Tibial artery (tissue), 4 donors: ENCODE measurements around the gene MTHFSD.
A peak's percentile ranks its signal among the peaks of the same experiment; 100 is the strongest.

Experiments
- DNase-seq, 2 donors: peaks; one replicate each; pipeline ENCODE4 v3.0.0-alpha.2; 2019
- H3K27ac ChIP-seq, 2 donors: fragments of 200-600 bp; sonication (generic) in 1 of 2; 1 replicate in 1 of 2; 2 replicates in 1 of 2; pipeline ENCODE4 v1.5.1; 2018 to 2019; ENCODE audit warnings: mild to moderate bottlenecking in 1 of 2
- H3K27me3 ChIP-seq, 2 donors: fragments of 200-600 bp; sonication (generic) in 1 of 2; one replicate each; pipeline versions ENCODE4 v1.5.1 to v1.6.0; 2016 to 2019
- H3K36me3 ChIP-seq, 3 donors: fragments of 200-600 bp; sonication (generic) in 2 of 3; one replicate each; pipeline ENCODE4 v1.5.1; 2016 to 2019; ENCODE audit warnings: mild to moderate bottlenecking in 2 of 3
- H3K4me1 ChIP-seq, 4 donors: fragments of 200-600 bp; sonication (generic) in 2 of 4; 1 replicate in 3 of 4; 2 replicates in 1 of 4; pipeline ENCODE4 v1.5.1; 2016 to 2019
- H3K4me3 ChIP-seq, 2 donors: fragments of 200-600 bp; sonication (generic) in 1 of 2; 1 replicate in 1 of 2; 2 replicates in 1 of 2; pipeline ENCODE4 v1.5.1; 2018 to 2019; ENCODE audit warnings: mild to moderate bottlenecking in 2 of 2
- H3K9me3 ChIP-seq, 3 donors: fragments of 200-600 bp; sonication (generic) in 1 of 3; one replicate each; pipeline ENCODE4 v1.5.1; 2016 to 2019
- CTCF ChIP-seq, 2 experiments: fragments of 200-600 bp in 1 of 2; fragments of 450-650 bp in 1 of 2; IDR thresholded peaks; one replicate each; pipeline ENCODE4 v1.5.1; 2017 to 2019; ENCODE audit warnings: antibody characterized with exemption in 2 of 2, mild to moderate bottlenecking in 1 of 2, moderate library complexity in 1 of 2
- intact Hi-C: fragments of 100-400 bp; cut with DNase I; formaldehyde crosslinking; loops from one replicate; pipeline ENCODE4 v1.15.0; 2023; ENCODE audit warnings: low total_unique reads

Gene MTHFSD

GRCh38 chr16:86531641-86532525, 23.2 kb downstream of the MTHFSD start:
- no peak for DNase-seq
- Histone ChIP-seq H3K4me1 (no peaks in the 10 kb centered on the region), H3K9me3 (no peaks in the 10 kb centered on the region), H3K4me3 (no peak overlapping the region), H3K27me3 (no peaks in the 10 kb centered on the region), H3K27ac (no peak overlapping the region), H3K36me3 (peaks cover 34 to 54% (median 52%) of the 10 kb centered on the region in 3 donors)
- TF ChIP-seq CTCF (IDR thresholded peaks at IDR 0.05) = no peak
- intact Hi-C loops = no loop called here

GRCh38 chr16:86531191-86531545, 23.9 kb downstream of the MTHFSD start:
- intact Hi-C loops = no loop called here
- no peak for TF ChIP-seq CTCF (IDR thresholded peaks at IDR 0.05)
- peak in 1 of 2 donors; percentile 38 for DNase-seq
- H3K9me3 ChIP-seq = peaks cover 0 to 5% (median 0%) of the 10 kb centered on the region in 3 donors
- no peak overlapping the region for H3K4me3 ChIP-seq
- H3K27me3 ChIP-seq = no peaks in the 10 kb centered on the region
- H3K27ac ChIP-seq = no peak overlapping the region
- peaks cover 30 to 46% (median 44%) of the 10 kb centered on the region in 3 donors for H3K36me3 ChIP-seq
- no peaks in the 10 kb centered on the region for H3K4me1 ChIP-seq

- no peak for DNase-seq
- H3K27me3 ChIP-seq = no peaks in the 10 kb centered on the region
- H3K4me3 ChIP-seq = no peak overlapping the region
- no peak overlapping the region for H3K27ac ChIP-seq
- H3K4me1 ChIP-seq = no peaks in the 10 kb centered on the region
- peaks cover 25 to 41% (median 38%) of the 10 kb centered on the region in 3 donors for H3K36me3 ChIP-seq
- peaks cover 0 to 5% (median 0%) of the 10 kb centered on the region in 3 donors for H3K9me3 ChIP-seq
- intact Hi-C loops = no loop called here
- TF ChIP-seq CTCF (IDR thresholded peaks at IDR 0.05) = no peak
Observed at GRCh38 chr16:86530251-86531190, 24.5 kb downstream of the MTHFSD start.

- Histone ChIP-seq H3K36me3 (peaks cover 21 to 35% (median 32%) of the 10 kb centered on the region in 3 donors), H3K4me1 (no peaks in the 10 kb centered on the region), H3K27me3 (no peaks in the 10 kb centered on the region), H3K27ac (no peak overlapping the region), H3K4me3 (no peak overlapping the region), H3K9me3 (peaks cover 0 to 5% (median 0%) of the 10 kb centered on the region in 3 donors)
- intact Hi-C loops = no loop called here
- TF ChIP-seq CTCF (IDR thresholded peaks at IDR 0.05) = no peak
- DNase-seq = no peak
Observed at GRCh38 chr16:86529160-86529559, 25.9 kb downstream of the MTHFSD start.

- TF ChIP-seq CTCF (IDR thresholded peaks at IDR 0.05) = no peak
- no peak for DNase-seq
- intact Hi-C loops = no loop called here
- Histone ChIP-seq H3K36me3 (peaks cover 21 to 26% (median 24%) of the 10 kb centered on the region in 3 donors), H3K27me3 (peaks cover 0 to 5% of the 10 kb centered on the region in 2 donors), H3K4me1 (no peaks in the 10 kb centered on the region), H3K9me3 (peaks cover 0 to 5% (median 0%) of the 10 kb centered on the region in 3 donors), H3K27ac (no peak overlapping the region), H3K4me3 (no peak overlapping the region)
Observed at GRCh38 chr16:86528061-86528929, 26.7 kb downstream of the MTHFSD start.
